Measurements from ENCODE around the gene FLT3LG.

DNA sequence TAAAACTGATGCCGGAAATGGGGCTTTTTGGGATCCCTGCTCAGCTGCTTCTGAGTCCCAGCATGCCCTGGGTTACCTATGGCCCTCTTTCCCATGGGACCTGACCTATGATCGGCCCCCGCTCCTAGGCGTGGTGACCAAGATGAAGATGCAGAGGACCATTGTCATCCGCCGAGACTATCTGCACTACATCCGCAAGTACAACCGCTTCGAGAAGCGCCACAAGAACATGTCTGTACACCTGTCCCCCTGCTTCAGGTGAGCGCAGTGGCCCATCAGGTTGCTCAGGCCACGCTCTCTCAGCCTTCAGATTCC is 23.7 kb downstream of the FLT3LG start:
- TF ChIP-seq TAF1 (IDR thresholded peaks at IDR 0.05; ENCODE audit: borderline replicate concordance, insufficient read depth, low read length) (no peak), SIN3A (IDR thresholded peaks at IDR 0.05; ENCODE audit: borderline replicate concordance, insufficient read depth, low read length) (no peak), POLR2AphosphoS5 (IDR thresholded peaks at IDR 0.05; ENCODE audit: low read depth, low read length) (no peak)
- TF ChIP-seq, protein P1, sequence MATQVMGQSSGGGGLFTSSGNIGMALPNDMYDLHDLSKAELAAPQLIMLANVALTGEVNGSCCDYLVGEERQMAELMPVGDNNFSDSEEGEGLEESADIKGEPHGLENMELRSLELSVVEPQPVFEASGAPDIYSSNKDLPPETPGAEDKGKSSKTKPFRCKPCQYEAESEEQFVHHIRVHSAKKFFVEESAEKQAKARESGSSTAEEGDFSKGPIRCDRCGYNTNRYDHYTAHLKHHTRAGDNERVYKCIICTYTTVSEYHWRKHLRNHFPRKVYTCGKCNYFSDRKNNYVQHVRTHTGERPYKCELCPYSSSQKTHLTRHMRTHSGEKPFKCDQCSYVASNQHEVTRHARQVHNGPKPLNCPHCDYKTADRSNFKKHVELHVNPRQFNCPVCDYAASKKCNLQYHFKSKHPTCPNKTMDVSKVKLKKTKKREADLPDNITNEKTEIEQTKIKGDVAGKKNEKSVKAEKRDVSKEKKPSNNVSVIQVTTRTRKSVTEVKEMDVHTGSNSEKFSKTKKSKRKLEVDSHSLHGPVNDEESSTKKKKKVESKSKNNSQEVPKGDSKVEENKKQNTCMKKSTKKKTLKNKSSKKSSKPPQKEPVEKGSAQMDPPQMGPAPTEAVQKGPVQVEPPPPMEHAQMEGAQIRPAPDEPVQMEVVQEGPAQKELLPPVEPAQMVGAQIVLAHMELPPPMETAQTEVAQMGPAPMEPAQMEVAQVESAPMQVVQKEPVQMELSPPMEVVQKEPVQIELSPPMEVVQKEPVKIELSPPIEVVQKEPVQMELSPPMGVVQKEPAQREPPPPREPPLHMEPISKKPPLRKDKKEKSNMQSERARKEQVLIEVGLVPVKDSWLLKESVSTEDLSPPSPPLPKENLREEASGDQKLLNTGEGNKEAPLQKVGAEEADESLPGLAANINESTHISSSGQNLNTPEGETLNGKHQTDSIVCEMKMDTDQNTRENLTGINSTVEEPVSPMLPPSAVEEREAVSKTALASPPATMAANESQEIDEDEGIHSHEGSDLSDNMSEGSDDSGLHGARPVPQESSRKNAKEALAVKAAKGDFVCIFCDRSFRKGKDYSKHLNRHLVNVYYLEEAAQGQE (IDR thresholded peaks at IDR 0.05; ENCODE audit: insufficient read depth in 1 of 2, low read depth in 2 of 2, low read length in 2 of 2): no peak
